T-helper 2 cell treated with Interferon-gamma antibody and Interleukin-4, amounts not matched to agents 100 ng/mL and 5 ng/mL, for 36 hours (primary cell): ENCODE measurements around the gene TRUB1. TPM values are rescaled to one million over a fixed set of nuclear protein-coding genes. Genes with fewer than 3 reads are reported as not detected.

Source experiments
- intact Hi-C: fragments of 100-400 bp; cut with micrococcal nuclease; formaldehyde crosslinking; loops from one replicate; pipeline ENCODE4 v1.15.1; 2023
- total RNA-seq: library from RNA; stranded (reverse); gene quantifications from 2 replicates; pipeline ENCODE4 v1.2.3, GENCODE V29; 2022

TRUB1 gene
- total RNA-seq, 1 donor from 2014 or later: 14.8 TPM

GRCh38 chr10:114974625-114975024 is 36.6 kb downstream of the TRUB1 start:
- intact Hi-C loops: no loop called here

- intact Hi-C loops: no loop called here
Measured at GRCh38 chr10:114975091-114975490, 37.1 kb downstream of the TRUB1 start.

- intact Hi-C loops: loop anchor here (2.0 kb wide), 1 partner anchor 44 kb away; the partner anchor contains the start of gene TRUB1
Measured at GRCh38 chr10:114982989-114983388, 45.0 kb downstream of the TRUB1 start.

DNA sequence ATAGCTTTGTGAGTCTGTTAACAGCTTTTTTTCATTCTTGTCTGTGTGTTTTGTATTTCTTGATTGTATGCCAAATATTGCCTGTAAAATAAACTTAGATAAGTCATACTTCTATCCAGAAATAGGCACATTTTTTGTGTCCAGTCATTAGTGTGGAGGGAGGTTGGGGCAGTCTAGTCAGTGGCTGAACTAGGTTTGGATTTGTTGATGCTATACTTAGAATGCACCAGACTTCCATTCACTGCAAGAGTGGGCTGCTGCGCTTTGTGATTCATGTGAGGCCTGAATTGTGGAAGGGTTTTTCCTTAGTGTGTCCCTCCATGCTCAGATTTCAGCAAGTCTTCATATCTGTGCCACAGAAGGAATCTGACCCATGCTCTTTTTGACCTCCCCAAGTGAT is 50.0 kb downstream of the TRUB1 start:
- intact Hi-C loops: no loop called here

DNA sequence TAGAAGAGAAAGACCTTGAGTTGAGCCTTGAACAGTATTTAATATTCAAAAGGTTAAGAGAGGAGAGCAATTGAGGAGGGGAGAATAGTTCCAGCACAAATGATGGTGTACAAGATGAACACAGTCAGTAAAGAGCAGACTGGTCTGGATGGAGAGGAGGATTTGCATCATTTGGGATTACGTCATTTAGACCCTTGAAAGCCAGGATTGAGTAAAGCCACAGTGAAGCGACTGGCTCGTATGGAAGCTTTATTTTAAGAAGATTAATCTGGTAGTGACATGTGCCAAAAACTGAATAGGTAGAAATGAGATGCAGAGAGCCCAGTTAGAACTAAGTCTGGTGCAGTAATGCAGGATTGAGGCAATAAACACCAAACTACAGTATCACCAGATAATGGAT is 52.6 kb downstream of the TRUB1 start:
- intact Hi-C loops: no loop called here

- intact Hi-C loops: no loop called here
Measured at GRCh38 chr10:114990991-114991390, 53.0 kb downstream of the TRUB1 start.

DNA sequence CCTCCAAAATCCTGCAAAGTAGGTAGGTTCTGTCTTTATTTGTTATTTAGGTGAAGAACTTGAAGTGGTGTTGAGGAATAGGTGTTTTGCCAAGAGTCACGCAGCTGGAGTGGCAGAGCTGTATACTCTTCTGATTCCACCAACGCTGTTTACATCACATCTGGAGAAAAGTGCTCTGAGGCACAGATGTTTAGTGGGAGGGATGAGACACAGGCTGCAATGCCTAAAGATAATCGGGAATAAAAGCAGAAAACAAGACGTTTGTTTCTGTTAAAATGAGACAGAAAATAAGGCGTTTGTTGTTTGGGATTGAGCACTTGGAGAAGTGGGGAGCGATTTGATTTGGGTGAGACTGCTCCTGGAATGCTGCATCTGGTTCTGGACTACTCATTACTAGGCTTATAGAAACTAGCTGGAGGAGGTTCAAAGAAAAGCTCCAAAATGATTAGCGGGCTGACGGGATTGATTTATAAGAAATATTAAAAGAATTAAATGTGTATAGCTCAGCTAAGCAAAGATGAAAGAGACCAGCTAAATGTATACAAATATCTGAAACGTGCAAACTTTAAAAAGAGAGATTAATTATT is 54.3 kb downstream of the TRUB1 start:
- intact Hi-C loops: no loop called here

DNA sequence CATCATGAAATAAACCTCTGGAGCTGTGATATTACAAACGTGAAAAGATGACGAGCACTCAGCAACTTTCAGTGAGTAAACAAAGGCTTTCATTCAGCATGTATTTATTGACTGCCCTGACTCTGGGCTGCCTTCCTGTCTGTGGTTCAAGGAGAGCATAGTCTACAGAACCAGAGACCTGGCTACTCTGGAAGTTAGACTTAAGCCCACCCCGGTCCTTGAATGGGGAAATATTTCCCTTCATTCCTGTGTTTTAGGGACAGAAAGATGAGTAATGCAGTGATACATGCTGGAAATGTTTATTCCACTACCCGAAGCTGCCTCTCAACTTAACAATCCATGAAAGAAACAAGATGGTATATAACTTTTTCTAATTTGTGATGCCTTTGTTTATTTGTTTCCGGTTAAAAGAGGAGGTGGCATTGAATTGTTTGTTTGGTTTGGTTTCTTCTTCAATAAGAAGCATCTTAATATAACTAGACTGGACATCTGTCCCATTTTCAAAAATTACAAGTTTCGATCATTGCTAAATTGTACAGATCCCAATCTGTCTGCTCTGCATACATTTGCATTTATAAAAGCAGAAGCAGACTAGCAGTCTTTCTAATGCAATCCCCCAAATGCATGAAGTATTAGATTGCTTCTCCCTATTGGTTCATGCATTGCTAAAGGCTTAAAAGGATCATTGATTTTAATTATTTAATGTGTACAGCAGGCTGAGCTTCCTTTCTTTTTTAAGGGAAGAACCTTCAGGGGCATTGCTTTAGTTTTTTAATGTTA is 57.7 kb downstream of the TRUB1 start:
- intact Hi-C loops: no loop called here

GRCh38 chr10:114996542-114996941 is 58.5 kb downstream of the TRUB1 start:
- intact Hi-C loops: no loop called here

- intact Hi-C loops: no loop called here
Measured at GRCh38 chr10:114998993-114999392, 61.0 kb downstream of the TRUB1 start.

DNA sequence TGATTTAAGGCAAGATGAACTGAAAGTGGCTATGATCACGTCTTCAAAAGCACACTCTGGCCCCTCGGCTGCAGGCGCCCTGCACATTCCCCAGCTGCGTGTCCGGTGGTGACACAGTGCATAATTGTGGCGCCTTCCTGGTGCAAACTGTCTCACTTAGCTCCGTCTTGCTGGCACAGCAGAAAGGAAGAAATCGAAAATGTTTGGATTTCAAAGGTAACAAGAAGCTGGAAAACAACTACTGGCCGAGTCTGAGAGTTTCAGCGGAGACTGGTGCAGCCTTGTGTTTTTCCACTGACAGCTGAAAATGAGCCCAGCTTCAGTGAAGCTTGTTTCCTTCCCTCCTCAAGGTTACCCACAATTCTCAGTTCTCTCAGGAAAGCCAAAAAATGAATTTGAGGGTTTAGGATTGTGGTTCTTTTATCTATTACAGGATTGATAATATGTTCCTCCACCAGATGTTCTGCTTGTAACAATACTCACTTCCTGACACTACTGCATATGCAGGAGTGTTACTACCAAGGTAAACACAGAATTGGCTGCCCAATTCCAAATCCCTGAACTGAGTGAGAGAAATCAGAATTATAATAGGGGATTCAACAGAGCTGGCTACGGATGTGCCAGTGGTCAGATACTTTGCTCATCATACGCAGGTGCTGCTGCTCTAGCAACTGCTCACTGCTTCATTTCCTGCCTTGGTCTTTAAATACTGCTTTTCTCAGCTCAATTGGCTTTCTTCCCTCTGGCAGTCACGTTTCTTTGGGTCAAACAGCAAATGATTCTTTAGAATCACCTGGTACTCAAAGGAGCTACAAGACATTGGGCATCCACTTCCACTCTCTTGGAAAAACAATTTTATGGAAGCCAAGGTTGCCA is 63.7 kb downstream of the TRUB1 start:
- intact Hi-C loops: no loop called here

- intact Hi-C loops: no loop called here
Measured at GRCh38 chr10:115003396-115003795, 65.4 kb downstream of the TRUB1 start.

DNA sequence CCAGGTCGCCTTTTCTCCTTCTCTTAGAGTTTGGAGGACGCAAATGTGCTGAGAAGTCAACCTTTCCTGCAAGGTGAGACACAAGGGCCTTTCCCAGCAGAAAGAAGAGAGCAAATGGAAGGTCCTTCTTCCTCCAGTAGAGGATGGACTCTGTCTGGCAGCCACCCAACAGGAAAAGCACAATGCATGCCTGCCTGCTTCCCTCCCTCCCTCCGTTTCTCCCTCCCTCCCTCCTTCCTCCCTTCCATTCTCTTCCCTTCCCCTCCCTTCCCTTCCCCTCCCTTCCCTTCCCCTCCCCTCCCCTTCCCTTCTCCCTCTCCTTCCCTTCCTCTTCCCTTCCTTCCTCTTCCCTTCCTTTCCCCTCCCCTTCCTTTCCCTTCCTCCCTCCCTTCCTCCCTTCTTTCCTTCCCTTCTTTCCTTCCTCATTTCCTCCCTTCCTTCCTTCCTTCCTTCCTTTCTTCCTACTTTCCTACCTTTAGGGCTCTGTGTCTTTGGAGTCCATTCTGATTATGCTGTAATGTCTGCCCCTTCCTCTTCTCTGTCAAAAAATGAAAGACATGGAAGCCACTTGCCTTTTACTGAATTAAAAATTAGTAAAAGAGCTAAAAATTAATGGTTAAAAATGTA is 66.4 kb downstream of the TRUB1 start:
- intact Hi-C loops: no loop called here

- intact Hi-C loops: no loop called here
Measured at GRCh38 chr10:115005771-115006170, 67.8 kb downstream of the TRUB1 start.

GRCh38 chr10:115018185-115018931 is 80.4 kb downstream of the TRUB1 start:
- intact Hi-C loops: no loop called here

- intact Hi-C loops: no loop called here
Measured at GRCh38 chr10:115020449-115020848, 82.5 kb downstream of the TRUB1 start.

DNA sequence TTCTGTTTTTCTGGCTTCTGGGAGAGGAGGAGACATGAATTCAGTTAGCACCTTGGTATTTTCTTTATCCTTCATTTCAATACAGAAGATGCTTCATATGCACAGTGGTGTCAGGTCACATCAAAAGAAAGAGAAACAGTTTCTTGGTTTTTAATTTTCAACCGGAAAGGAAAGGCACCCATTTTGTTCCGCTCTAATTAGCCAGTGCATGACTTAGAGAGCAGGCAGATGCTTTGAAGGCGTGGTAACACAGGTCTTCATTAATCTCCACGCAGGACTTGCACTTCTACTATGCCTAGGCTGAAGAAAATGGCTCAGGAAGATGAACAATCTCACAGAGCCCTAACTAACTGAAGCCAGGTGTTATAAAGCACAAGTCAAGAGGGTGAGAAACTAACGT is 84.7 kb downstream of the TRUB1 start:
- intact Hi-C loops: no loop called here

DNA sequence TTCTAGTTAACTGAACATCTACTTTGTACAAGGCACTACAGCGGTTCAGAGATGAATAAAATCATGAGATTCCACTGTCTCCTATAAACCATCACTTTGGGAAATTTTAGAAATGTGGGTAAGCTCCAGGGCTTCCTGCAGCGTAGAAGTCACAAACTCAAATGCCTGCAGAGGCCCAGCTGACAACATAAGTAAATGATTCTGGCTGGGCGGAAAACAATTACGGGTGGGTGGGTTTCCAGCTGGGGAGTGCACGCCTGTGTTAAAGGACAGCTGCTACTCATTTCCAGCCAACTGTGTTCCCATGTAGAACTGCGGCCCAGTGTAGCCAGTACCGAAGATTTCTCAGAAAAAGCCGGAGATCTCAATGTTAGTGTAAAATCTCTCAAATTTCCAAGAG is 85.7 kb downstream of the TRUB1 start:
- intact Hi-C loops: no loop called here

DNA sequence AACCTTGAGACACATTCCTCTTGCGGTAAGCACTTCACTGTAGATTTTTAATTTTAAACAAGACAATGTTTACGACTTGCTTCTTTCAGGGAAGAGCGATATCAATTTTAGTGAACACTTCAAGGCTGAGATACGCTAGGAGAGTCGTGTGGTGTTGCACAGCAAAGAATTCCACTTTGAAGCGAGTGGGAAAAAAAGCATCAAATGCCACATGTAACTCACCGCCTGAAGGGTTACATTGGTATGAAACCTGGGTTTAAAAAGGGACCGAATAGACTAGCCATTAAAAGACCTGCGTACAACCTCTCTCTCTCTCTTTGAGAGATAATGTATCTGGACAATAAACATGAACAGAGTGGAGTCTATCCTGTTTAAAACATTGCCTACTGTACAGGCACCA is 86.4 kb downstream of the TRUB1 start:
- intact Hi-C loops: no loop called here

DNA sequence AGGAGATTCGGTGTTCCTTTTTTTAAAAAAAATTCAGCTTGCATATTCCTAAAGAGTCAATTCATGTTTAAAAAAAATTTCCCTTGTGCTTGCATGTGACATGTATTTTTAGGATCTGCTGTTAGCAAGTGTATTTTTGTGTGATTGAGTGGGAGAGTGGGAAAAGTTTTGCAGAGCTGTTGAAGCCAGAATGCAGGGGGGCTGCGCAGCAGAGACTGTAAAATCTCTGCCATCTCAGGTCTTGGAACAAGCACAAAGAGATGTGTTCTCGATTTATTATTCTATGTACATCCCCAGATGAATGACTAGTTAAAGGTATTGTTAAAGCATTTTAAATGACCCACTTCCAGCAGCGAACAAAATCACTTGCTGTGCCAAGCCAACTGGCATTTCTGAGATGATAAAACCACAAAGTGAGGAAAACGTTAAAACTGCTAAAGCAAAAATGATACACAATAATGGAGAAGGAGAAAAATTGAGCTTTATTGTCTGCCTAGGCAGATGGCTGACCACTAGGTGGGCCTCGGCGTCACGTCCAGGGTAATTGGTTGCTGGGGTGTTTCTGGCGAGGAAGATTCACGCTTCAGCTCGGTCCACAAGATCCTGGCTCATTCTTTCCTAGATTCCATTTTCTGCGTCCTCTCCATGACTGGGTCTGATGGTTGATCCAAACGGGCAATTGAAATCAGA is 88.2 kb downstream of the TRUB1 start:
- intact Hi-C loops: no loop called here
